Loucy (cell line): ENCODE results near the gene UBL4B.

Experiments
- H2AFZ ChIP-seq: fragments of 200-600 bp; sonication (generic); 2 replicates; pipeline ENCODE4 v1.6.0; 2016; ENCODE audit warnings: antibody characterized with exemption, mild to moderate bottlenecking, low read length, moderate library complexity
- H3F3A ChIP-seq: fragments of 200-600 bp; 2 replicates; pipeline ENCODE4 v1.6.0; 2016; ENCODE audit warnings: antibody characterized with exemption, low read depth, mild to moderate bottlenecking
- H3K27me3 ChIP-seq: fragments of 200-600 bp; sonication (generic); 2 replicates; pipeline ENCODE4 v1.6.1; 2014; ENCODE audit warnings: low read length, mild to moderate bottlenecking; ENCODE audit not compliant: insufficient read depth, poor library complexity, severe bottlenecking
- H3K36me3 ChIP-seq: fragments of 200-600 bp; sonication (generic); 2 replicates; pipeline ENCODE4 v1.6.1; 2016; ENCODE audit warnings: low read length; ENCODE audit not compliant: insufficient read depth
- H3K4me1 ChIP-seq: fragments of 200-600 bp; sonication (generic); 2 replicates; pipeline ENCODE4 v1.5.1; 2014; ENCODE audit warnings: low read length, mild to moderate bottlenecking; ENCODE audit not compliant: insufficient read depth, poor library complexity, severe bottlenecking
- H3K4me2 ChIP-seq: fragments of 200-600 bp; sonication (generic); 2 replicates; pipeline ENCODE4 v1.6.0; 2014; ENCODE audit warnings: antibody characterized with exemption, low read length, low read depth, mild to moderate bottlenecking; ENCODE audit not compliant: poor library complexity, severe bottlenecking
- H3K4me3 ChIP-seq: fragments of 200-600 bp; sonication (generic); 2 replicates; pipeline ENCODE4 v1.5.1; 2014; ENCODE audit warnings: low read length, mild to moderate bottlenecking, mixed read lengths; ENCODE audit not compliant: poor library complexity, severe bottlenecking
- H3K79me2 ChIP-seq: fragments of 200-600 bp; sonication (generic); 2 replicates; pipeline ENCODE4 v1.6.1; 2014; ENCODE audit warnings: low read length; ENCODE audit not compliant: insufficient read depth
- H3K9ac ChIP-seq: fragments of 200-600 bp; sonication (generic); 2 replicates; pipeline ENCODE4 v1.6.0; 2014; ENCODE audit warnings: mild to moderate bottlenecking, low read depth, low read length, moderate library complexity; ENCODE audit not compliant: poor library complexity, severe bottlenecking
- H3K9me2 ChIP-seq: fragments of 200-600 bp; sonication (generic); replicated peaks from 2 replicates; pipeline ENCODE4 v1.6.1; 2016; ENCODE audit warnings: low read depth, low read length, mixed read lengths
- H3K9me3 ChIP-seq: fragments of 200-600 bp; sonication (generic); 2 replicates; pipeline ENCODE4 v1.6.1; 2014; ENCODE audit warnings: mild to moderate bottlenecking, antibody characterized with exemption, low read length, low read depth; ENCODE audit not compliant: insufficient read depth
- H4K20me1 ChIP-seq: fragments of 200-600 bp; sonication (generic); 2 replicates; pipeline ENCODE4 v1.6.0; 2014; ENCODE audit warnings: antibody characterized with exemption, low read length, mild to moderate bottlenecking; ENCODE audit not compliant: insufficient read depth, poor library complexity, severe bottlenecking
- EZH2phosphoT487 ChIP-seq: fragments of 200-600 bp; IDR thresholded peaks from 2 replicates; pipeline ENCODE4 v1.6.1; 2018; ENCODE audit warnings: antibody characterized with exemption, mild to moderate bottlenecking, moderate library complexity, borderline replicate concordance
- TF ChIP-seq, protein P1 (sequence below): fragments of 200-600 bp; sonication (generic); conservative IDR thresholded peaks from 2 replicates; pipeline ENCODE4 v1.5.1; 2014; ENCODE audit warnings: mild to moderate bottlenecking, antibody characterized with exemption, low read length

UBL4B gene

DNA sequence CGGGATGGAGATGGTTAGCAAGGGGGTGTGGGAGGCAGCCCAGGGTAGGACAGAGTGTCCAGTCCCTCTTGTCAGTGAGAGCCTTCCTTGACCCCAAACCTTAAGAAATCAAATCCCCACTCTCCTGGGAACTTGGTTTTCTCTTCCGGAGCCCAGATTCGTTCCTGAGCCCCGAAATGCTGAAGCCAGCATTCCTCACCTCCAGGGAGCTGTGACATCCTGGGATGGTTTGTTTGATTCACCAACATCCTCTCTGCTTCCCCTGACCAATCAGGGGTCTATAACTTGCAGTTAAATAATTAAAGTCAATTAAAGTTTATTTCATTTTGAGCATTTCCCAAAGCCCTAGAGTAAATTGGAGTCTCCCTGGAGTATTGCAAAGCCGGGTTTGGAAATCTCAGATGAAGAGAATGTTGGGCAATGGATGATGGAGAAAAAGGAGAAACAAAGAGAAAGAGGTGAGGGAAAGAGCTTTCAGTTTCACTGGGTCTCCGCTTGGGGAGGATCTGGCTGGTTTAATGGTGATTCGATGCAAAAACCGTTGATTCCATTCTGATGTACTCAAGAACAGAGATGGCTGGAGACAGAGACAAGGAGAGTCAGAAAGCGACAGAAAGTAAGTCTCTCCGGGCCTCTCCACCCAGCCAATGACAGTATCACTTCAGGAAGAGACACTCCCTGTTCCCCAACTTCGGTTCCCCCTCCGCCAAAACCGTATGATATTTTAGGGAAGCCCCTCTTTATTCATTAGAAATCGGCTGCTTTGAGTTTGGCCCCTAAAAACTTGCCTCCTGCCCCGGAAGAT is 29.0 kb upstream of the UBL4B start:
- H3K4me1 ChIP-seq = peaks cover 8% of the 10 kb centered on the region
- no peaks in the 10 kb centered on the region for H3F3A ChIP-seq
- no peaks in the 10 kb centered on the region for H3K79me2 ChIP-seq
- H3K9ac ChIP-seq = no peak overlapping the region
- no peaks in the 10 kb centered on the region for H3K36me3 ChIP-seq
- H3K27me3 ChIP-seq = peaks cover 26% of the 10 kb centered on the region
- H3K4me2 ChIP-seq = no peak overlapping the region
- H3K9me3 ChIP-seq = no peaks in the 10 kb centered on the region
- no peaks in the 10 kb centered on the region for H4K20me1 ChIP-seq
- H3K9me2 ChIP-seq = no peaks in the 10 kb centered on the region
- TF ChIP-seq, protein P1, sequence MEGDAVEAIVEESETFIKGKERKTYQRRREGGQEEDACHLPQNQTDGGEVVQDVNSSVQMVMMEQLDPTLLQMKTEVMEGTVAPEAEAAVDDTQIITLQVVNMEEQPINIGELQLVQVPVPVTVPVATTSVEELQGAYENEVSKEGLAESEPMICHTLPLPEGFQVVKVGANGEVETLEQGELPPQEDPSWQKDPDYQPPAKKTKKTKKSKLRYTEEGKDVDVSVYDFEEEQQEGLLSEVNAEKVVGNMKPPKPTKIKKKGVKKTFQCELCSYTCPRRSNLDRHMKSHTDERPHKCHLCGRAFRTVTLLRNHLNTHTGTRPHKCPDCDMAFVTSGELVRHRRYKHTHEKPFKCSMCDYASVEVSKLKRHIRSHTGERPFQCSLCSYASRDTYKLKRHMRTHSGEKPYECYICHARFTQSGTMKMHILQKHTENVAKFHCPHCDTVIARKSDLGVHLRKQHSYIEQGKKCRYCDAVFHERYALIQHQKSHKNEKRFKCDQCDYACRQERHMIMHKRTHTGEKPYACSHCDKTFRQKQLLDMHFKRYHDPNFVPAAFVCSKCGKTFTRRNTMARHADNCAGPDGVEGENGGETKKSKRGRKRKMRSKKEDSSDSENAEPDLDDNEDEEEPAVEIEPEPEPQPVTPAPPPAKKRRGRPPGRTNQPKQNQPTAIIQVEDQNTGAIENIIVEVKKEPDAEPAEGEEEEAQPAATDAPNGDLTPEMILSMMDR = no peak
- TF ChIP-seq EZH2phosphoT487 = no peak
- H2AFZ ChIP-seq = no peak overlapping the region
- H3K4me3 ChIP-seq = no peak overlapping the region

DNA sequence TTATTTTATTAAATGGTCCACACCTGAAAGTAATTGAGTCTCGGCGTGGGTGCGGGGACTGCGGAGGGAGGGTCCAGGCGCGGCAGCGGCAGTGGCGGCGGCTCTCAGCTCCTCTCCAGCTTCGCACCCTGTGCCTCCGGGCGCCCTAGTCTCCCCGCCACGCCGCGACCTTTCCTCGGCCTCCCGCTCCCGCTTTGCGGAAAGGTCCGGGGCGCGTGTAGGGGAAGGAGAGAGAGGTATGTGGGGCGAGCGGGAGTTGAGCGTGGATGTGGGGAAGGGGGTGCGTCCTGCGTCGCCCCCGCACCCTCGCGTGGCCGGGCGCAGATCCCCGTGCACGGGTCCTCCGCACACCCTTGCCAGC is 28.4 kb upstream of the UBL4B start:
- Histone ChIP-seq H3K9me2 (no peaks in the 10 kb centered on the region), H3K27me3 (peaks cover 26% of the 10 kb centered on the region), H3K36me3 (no peaks in the 10 kb centered on the region), H3K79me2 (no peaks in the 10 kb centered on the region), H4K20me1 (no peaks in the 10 kb centered on the region), H3K4me3 (peak overlapping the region; percentile 69), H3F3A (no peaks in the 10 kb centered on the region), H3K9ac (no peak overlapping the region), H3K4me1 (peaks cover 8% of the 10 kb centered on the region), H3K9me3 (no peaks in the 10 kb centered on the region), H2AFZ (no peak overlapping the region), H3K4me2 (peak overlapping the region; percentile 76)
- TF ChIP-seq EZH2phosphoT487 = no peak
- TF ChIP-seq, protein P1 = no peak

DNA sequence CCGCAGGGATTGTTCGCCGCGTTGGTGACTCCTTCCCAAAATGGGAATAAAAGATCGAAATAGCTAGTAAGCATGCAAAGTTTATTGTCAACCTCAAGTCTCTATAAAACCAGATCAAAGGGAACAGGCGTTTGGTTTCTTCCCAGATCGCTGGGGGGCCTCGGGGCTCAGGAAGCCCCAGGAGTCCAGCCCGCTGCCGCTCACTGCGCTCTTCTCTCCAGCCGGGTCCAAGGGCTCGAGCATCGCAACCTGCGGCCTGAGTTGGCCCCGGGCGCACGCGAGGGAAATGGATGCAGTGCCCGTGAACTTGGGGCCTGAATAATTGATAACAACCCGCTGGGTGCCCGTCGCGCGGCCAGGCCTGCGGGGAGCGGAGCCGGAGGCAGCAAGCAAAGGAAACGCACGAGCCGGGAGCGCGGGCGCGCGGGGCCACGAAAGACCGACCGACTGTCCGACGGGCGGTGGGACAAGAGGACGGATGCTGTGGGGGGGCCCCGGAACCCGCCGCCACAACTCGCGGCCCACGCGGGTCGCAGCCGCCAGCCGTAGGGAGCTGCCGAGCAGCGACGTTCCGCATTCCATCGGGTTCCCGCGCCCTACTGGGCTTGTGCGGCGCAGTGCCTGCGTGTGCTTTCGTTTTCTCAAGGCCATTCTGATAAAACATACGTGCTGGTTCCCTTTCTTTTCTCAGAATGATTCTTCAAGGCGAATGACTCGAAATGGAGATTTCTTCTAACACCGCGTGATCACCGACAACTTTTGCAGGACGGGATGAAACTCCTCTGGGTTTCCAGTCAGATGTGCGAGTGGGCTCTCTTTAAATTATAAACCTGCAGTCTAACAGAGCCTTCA is 27.8 kb upstream of the UBL4B start:
- H3F3A ChIP-seq = no peaks in the 10 kb centered on the region
- peak overlapping the region; percentile 75; the same call in 1 of the 2 replicates for H2AFZ ChIP-seq
- H3K4me1 ChIP-seq = peaks cover 8% of the 10 kb centered on the region
- peak overlapping the region; percentile 57 for H3K9ac ChIP-seq
- H3K9me3 ChIP-seq = no peaks in the 10 kb centered on the region
- no peaks in the 10 kb centered on the region for H3K36me3 ChIP-seq
- no peak for TF ChIP-seq EZH2phosphoT487
- TF ChIP-seq, protein P1 = no peak
- peak overlapping the region; percentile 69 for H3K4me3 ChIP-seq
- H3K4me2 ChIP-seq = peak overlapping the region; percentile 76
- H3K27me3 ChIP-seq = peaks cover 26% of the 10 kb centered on the region
- H3K9me2 ChIP-seq = no peaks in the 10 kb centered on the region
- H4K20me1 ChIP-seq = no peaks in the 10 kb centered on the region
- H3K79me2 ChIP-seq = no peaks in the 10 kb centered on the region
